DMS 273 (cell line): ENCODE measurements around the gene G0S2.

Experiments used
- DNase-seq: peaks from one replicate; lab custom pipeline; 2025; ENCODE audit not compliant: unreplicated experiment; lab: John Stamatoyannopoulos, UW

G0S2 gene

GRCh38 chr1:209648346-209648745 lies 26.9 kb upstream of the G0S2 start:
- DNase-seq = peak; percentile 35

DNA sequence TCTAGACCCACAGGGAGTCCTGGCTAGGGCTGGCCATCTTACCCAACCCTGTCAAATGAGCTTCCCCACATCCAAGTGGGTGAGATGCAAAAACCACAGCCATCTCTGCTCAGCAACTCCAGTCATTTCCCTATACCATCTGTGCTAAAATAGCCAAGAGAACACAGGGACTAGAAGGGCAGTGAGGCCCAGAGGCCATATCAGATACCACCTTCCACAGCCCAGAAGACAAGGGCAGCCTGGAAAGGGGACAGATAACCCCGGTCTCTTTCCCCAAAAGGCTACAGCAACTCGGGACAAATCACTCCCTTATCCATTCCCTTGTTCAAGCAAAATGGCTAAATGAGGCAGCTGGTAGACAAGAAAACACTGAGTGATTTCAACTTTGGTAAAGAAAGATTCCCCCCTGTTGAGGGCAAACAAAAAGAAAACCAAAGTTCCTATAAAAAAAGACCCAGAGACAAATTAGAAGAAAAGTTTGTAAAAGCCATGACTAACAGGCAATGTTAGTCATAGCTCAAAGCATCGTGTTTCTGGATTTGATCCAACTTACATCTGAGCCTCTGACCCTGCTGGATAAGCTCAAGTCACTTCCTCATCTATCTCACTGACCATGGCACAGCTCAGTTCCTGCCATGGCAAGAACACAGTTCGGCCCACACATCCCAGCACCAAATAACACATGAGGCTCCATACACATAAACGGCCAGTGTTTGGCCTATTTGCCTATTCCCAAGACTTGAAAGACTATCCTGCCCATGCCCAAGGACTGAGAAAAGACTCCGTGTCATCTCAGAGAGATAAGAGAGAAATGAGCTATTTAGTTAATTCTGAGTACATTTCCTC lies 26.1 kb upstream of the G0S2 start:
- peak; percentile 42 for DNase-seq

GRCh38 chr1:209650454-209650853 lies 24.8 kb upstream of the G0S2 start:
- DNase-seq = no peak

GRCh38 chr1:209651138-209651587 lies 24.0 kb upstream of the G0S2 start:
- peak; percentile 18 for DNase-seq

DNA sequence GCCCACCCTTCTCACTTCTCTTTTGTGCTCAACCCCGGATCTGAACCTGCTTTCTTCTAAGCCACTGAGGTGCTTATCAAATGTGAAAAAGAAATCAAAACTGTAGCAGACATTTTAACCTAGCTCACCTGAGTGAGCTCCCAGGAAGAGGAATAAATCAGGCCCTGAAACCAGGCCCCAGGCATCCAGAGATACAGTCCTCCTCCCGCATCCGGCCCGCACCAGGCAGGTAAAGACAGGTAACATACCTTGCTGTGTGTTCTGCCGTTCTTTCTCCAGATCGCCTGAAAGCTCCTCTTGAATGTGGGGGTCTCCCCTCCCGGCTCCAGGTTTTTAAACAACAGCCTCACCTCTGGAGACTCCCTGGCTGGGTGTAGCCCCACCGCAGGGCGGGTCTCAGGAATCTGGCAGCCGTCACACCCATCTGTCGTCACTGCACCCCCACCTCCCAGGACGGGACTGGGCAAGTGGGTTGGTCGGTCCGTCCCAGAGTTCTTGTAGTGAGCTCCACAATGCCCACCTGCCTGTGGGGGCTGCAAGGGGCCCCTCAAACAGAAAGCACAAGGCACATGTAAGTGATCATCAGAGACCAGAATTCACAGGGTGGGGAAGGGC lies 23.0 kb upstream of the G0S2 start, which contains the start of gene LAMB3:
Gene LAMB3, minus strand, starts transcription at position 305 of the 615 bp plus-strand sequence. CDS start 1,481 bp downstream, outside the sequence.
- DNase-seq = peak; percentile 65

DNA sequence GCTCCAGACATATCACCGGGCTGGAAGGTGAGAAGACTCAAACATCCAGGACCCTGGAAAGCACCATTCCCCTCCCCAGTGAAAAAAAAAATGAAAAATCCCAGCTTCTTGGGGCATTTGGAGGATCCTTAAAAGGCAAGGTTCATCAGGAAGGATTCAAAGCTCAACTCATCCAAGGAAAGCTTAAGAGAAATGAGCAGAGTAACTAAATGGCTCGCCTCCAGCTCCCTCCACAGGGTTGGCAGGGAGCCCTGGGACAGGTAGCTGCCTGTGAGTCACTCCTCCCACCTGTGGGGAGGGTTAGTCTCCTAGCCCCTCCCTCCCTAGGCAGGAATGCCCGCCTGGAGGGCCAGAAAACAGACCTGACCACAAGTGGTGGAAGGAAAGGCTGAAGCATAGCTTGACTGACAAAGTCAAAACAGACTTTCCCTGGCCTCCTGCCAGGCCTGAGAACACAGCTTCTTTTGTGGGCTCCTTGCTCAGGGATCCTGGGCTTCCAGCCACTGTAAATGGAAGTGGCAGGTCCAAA lies 22.3 kb upstream of the G0S2 start:
- DNase-seq = peak; percentile 80

- no peak for DNase-seq
Measured at GRCh38 chr1:209653915-209654351, 21.3 kb upstream of the G0S2 start.

GRCh38 chr1:209655411-209656231 lies 19.6 kb upstream of the G0S2 start:
- peak; percentile 34 for DNase-seq

- DNase-seq = peak; percentile 12
Measured at GRCh38 chr1:209657140-209657879, 17.9 kb upstream of the G0S2 start.

GRCh38 chr1:209657918-209658317 lies 17.3 kb upstream of the G0S2 start:
- DNase-seq = no peak

- no peak for DNase-seq
Measured at GRCh38 chr1:209659909-209660308, 15.3 kb upstream of the G0S2 start.

DNA sequence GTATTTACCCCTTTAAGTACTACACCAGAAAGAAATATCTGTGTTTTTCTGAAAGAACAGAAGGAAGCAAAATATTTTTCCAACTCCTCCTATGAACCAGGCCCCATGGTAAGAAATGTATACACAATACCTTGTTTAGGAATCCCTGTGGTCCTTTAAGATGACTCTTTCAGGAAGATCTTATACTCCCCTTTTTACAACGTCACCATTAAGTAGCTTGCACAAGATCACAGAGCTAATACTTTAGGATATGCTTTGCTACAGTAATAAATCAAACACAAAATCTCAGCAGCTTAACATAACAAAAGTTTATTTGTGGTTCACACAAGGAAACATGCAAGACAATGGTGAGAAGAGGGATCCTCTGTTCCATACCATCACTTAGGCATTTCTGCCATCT lies 14.1 kb upstream of the G0S2 start:
- DNase-seq = no peak

DNA sequence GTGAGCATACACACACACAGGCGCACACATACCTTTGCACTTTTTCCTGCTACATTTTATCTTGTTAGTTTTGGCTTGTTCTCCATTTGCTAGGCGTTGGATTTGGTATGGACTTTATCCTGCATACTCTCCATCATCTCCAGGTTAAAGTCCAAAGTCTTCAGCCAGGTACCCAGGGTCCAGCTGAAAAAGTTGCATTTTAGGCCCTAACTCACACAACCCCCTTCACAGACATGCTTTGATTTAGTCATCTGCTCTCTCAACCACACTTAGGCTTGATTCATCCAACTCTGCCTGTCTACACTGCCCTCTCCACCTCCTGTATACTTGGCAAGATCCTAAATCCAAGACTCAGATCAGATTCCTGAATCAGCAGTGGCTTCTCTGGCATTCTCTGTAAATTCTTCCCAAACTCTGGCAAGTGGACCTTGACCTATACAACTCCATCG lies 12.3 kb upstream of the G0S2 start:
- no peak for DNase-seq

DNA sequence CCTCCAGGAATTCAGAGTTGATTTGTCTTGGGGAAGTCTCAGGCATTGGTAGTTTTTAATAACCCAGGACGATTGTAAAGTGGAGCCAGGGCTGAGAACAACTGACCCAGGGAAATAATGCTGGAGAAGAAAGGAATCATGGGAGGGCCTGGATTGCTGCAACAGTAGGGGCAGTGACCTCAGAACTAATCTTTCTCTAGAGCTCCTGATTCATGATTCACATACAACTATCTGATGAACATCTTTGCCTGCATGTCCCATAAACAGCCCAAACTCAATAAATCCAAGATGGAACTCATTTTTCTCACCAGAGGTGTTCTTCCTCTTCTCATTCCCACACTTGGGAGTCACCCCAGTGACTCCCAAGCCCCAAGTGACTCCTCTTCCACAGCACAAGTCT lies 8.1 kb upstream of the G0S2 start:
- no peak for DNase-seq

GRCh38 chr1:209667708-209668107 lies 7.5 kb upstream of the G0S2 start:
- no peak for DNase-seq

- no peak for DNase-seq
Measured at GRCh38 chr1:209670441-209671082, 4.7 kb upstream of the G0S2 start.

GRCh38 chr1:209672705-209673630 lies 2.2 kb upstream of the G0S2 start:
- no peak for DNase-seq

DNA sequence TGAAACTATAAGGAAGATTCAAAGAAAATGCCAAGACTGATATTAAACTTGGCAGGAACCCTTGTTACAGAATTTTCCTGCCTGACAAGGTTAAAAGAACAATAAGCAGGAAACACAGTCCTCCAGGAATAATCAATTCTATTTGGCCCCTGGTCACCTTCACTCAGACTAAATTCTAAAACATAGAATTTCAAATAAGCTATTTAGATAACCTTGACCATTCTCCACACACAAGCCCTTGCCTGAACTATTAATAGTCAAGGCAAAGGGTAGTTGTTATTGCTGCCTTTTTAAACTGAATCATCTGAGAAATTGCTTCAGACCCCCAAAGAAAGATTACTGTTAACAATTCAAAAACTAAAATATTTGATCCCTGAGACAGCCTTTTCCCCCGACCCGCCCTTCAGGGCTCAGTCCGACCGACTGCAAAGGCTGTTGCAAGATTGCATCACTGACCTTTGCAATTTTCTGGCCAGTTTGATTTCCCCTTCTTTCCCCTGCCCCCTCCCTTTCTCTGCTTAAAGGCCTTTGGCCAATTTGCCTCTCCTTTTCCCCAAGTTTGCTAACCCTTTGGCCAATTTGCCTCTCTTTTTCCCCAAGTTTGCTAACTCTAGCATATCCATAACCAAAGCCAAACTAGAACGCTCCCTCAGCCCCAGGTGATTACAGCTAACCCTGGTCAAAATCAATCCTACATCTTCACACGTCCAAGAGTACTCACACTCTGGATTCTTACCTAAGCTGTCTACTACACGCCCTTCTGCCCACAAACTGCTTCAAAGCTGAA lies 1.4 kb upstream of the G0S2 start:
- DNase-seq = no peak
